NCI-H2196 (cell line): ENCODE data around the gene KIAA0753.

ENCODE experiments used
- DNase-seq: peaks from one replicate; lab custom pipeline; 2025; ENCODE audit not compliant: unreplicated experiment; lab: John Stamatoyannopoulos, UW

Gene KIAA0753

GRCh38 chr17:6640536-6641246 is at the start of gene KIAA0753, which contains the start of gene TXNDC17:
TSS of gene KIAA0753 (minus strand) at chr17:6640711. CDS start at chr17:6635103, 5,608 bp downstream.
TSS of gene TXNDC17 (plus strand) at chr17:6641060. CDS start at chr17:6641083, 23 bp downstream.
- DNase-seq = peak; percentile 67

GRCh38 chr17:6688944-6689343 is 48.4 kb upstream of the KIAA0753 start:
- no peak for DNase-seq

- DNase-seq = no peak
Observed at GRCh38 chr17:6686026-6686425, 45.5 kb upstream of the KIAA0753 start.

- no peak for DNase-seq
Observed at GRCh38 chr17:6684881-6685767, 44.6 kb upstream of the KIAA0753 start.

- no peak for DNase-seq
Observed at GRCh38 chr17:6684460-6684783, 43.9 kb upstream of the KIAA0753 start.

- no peak for DNase-seq
Observed at GRCh38 chr17:6683730-6684459, 43.4 kb upstream of the KIAA0753 start.

- no peak for DNase-seq
Observed at GRCh38 chr17:6683081-6683684, 42.7 kb upstream of the KIAA0753 start.

- no peak for DNase-seq
Observed at GRCh38 chr17:6682339-6682738, 41.8 kb upstream of the KIAA0753 start.

GRCh38 chr17:6681671-6682070 is 41.2 kb upstream of the KIAA0753 start:
- DNase-seq = no peak

- DNase-seq = no peak
Observed at GRCh38 chr17:6681176-6681575, 40.7 kb upstream of the KIAA0753 start.

GRCh38 chr17:6679241-6679640 is 38.7 kb upstream of the KIAA0753 start:
- DNase-seq = no peak

- no peak for DNase-seq
Observed at GRCh38 chr17:6677946-6678345, 37.4 kb upstream of the KIAA0753 start.

- no peak for DNase-seq
Observed at GRCh38 chr17:6677158-6677831, 36.8 kb upstream of the KIAA0753 start.

GRCh38 chr17:6676802-6677157 is 36.3 kb upstream of the KIAA0753 start:
- no peak for DNase-seq

- no peak for DNase-seq
Observed at GRCh38 chr17:6675201-6675825, 34.8 kb upstream of the KIAA0753 start.

- no peak for DNase-seq
Observed at GRCh38 chr17:6674586-6674985, 34.1 kb upstream of the KIAA0753 start.

GRCh38 chr17:6671431-6671830 is 30.9 kb upstream of the KIAA0753 start:
- DNase-seq = no peak

GRCh38 chr17:6670999-6671398 is 30.5 kb upstream of the KIAA0753 start:
- DNase-seq = no peak

- DNase-seq = no peak
Observed at GRCh38 chr17:6670571-6670970, 30.1 kb upstream of the KIAA0753 start.
